ENCODE data around the gene GJA3.
A peak's percentile ranks its signal among the peaks of the same experiment; 100 is the strongest.

The GJA3 gene

DNA sequence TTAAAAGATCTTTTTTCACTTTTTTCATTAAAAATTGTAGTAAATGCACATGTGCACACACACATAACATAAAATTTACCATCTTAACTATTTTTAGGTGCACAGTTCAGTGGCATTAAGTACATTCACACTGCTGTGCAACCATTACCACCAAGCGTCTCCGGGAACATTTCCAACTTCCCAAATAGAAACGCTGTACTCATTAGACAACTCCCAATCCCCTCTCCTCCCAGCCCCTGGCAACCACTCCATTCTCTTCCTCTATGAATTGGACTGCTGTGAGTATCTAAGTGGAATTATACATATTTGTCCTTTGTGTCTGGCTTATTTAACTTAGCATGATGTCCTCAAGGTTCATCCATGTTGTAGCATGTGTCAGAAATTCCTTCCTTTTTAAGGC, 20.3 kb upstream of the GJA3 start:
- H3K4me3 ChIP-seq (ENCODE audit: low read depth, low read length), result no peak overlapping the region
- DNase-seq (ENCODE audit: low read depth), result no peak
- TF ChIP-seq, protein P1, sequence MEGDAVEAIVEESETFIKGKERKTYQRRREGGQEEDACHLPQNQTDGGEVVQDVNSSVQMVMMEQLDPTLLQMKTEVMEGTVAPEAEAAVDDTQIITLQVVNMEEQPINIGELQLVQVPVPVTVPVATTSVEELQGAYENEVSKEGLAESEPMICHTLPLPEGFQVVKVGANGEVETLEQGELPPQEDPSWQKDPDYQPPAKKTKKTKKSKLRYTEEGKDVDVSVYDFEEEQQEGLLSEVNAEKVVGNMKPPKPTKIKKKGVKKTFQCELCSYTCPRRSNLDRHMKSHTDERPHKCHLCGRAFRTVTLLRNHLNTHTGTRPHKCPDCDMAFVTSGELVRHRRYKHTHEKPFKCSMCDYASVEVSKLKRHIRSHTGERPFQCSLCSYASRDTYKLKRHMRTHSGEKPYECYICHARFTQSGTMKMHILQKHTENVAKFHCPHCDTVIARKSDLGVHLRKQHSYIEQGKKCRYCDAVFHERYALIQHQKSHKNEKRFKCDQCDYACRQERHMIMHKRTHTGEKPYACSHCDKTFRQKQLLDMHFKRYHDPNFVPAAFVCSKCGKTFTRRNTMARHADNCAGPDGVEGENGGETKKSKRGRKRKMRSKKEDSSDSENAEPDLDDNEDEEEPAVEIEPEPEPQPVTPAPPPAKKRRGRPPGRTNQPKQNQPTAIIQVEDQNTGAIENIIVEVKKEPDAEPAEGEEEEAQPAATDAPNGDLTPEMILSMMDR (IDR thresholded peaks at IDR 0.05; ENCODE audit: insufficient read depth, low read depth, low read length, missing control alignments), result no peak

DNA sequence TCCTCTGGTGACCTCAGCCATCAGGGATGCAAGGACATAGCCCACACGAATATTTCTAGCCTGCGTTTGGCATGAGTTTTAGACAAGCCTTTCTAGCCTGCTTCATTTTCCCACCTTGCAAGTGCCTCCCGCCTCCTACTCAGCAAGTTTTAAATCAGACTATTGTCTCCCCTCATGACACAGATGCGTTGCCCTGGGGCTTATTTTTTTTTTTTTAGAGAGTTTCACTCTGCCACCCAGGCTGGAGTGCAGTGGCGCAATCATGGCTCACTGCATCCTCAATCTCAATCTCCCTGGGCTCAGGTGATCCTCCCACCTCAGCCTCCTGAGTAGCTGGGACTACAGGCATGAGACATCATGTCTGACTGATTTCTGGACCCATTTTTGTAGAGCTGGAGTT, 17.3 kb upstream of the GJA3 start:
- no peak for DNase-seq (ENCODE audit: low read depth)
- H3K4me3 ChIP-seq (ENCODE audit: low read depth, low read length), result no peak overlapping the region
- TF ChIP-seq, protein P1 (IDR thresholded peaks at IDR 0.05; ENCODE audit: insufficient read depth, low read depth, low read length, missing control alignments), result no peak

DNA sequence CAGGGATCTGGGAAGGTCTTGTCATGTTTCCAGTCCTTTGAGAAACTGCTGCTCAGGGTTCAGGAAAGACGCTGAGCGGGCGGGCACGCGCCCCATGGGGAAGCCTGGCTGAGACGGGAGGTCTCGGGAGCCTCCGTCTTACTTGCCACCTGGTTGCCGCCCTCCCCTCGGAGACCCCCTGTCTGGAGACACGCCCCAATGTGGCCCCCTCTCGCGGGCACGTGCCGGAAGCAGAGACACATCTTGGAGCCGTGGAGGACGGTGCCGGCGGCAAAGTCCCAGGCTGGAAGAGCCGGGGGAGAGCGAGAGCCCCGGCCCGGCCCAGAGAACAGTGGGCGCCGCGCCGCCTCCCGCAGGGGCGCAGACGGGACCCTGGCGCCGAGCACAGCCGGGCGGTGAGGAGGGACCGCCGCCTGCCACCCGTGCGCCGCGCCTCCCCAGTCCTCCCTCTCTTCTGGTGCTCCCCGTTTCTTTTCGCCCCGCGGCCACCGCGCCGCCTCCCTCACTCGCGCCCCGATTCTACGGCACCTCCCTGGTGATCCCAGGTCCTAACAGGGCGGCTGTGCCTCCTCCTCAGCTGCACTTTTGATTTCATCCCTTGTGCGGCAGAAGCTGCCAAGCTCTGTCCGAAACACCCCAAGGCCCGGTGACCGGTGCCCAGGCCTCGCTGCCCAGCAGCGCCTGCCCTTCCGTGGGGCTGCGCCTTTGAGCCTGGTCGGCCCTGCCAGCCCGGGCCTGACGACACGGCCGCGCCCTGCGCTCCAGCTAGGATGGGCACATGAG, 16.4 kb upstream of the GJA3 start:
- DNase-seq (ENCODE audit: low read depth), result no peak
- TF ChIP-seq, protein P1 (IDR thresholded peaks at IDR 0.05; ENCODE audit: insufficient read depth, low read depth, low read length, missing control alignments), result no peak
- H3K4me3 ChIP-seq (ENCODE audit: low read depth, low read length), result no peak overlapping the region

DNA sequence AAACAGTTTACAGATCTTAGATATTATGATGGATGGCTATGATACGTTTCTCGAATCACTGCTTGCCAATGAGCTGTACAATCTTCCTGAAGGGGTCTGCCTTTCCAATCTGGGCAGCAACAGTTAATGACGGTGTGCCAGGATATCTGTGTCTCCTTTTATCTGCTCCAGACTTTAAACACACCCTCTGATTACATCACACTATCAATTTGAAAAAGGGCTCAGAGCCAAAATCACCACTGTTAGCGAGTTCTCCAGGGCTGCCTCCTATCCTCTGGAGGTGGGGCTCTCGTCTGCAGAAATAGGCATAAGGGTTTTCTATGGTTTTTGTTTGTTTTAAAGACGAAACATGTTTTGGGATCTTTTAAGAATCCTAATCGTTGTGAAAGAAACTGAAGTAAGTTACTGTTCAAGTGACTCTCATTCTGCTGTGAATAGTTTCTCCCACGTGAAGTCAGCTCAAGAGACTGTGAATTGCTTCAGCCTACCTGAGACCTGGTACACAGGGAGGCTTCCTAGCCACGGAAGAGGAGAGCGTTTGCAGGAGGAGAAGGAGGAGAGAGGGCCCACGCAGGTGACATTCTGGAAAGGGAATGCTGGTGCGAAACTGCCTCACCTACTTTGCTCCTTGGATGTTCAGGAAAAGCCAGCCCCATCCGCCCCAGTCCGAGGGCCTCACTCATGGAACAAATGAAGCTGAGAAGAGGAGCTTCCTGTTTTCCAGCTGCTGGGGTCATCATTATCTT, 15.2 kb upstream of the GJA3 start:
- no peak overlapping the region for H3K4me3 ChIP-seq (ENCODE audit: low read depth, low read length)
- TF ChIP-seq, protein P1 (IDR thresholded peaks at IDR 0.05; ENCODE audit: insufficient read depth, low read depth, low read length, missing control alignments), result no peak
- DNase-seq (ENCODE audit: low read depth), result no peak

DNA sequence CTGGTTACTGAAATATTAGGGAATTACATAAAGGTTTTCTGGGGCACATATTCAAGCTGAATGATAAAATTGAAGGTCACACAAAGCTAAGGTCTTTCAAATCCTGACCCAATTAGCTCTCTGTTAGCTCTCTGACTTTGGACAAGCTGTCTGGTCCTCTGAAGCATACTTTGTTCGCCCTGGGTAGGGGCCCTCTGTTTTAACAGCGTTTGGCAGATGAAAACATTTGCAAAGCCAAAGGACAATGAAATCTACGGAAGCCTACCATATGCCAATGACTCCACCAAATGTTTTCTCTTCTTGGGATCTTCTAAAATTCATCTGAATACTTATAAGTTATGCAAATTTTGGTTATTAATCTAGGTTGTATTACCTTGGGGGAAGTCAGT, 14.5 kb upstream of the GJA3 start:
- no peak overlapping the region for H3K4me3 ChIP-seq (ENCODE audit: low read depth, low read length)
- TF ChIP-seq, protein P1 (IDR thresholded peaks at IDR 0.05; ENCODE audit: insufficient read depth, low read depth, low read length, missing control alignments), result no peak
- DNase-seq (ENCODE audit: low read depth), result no peak

DNA sequence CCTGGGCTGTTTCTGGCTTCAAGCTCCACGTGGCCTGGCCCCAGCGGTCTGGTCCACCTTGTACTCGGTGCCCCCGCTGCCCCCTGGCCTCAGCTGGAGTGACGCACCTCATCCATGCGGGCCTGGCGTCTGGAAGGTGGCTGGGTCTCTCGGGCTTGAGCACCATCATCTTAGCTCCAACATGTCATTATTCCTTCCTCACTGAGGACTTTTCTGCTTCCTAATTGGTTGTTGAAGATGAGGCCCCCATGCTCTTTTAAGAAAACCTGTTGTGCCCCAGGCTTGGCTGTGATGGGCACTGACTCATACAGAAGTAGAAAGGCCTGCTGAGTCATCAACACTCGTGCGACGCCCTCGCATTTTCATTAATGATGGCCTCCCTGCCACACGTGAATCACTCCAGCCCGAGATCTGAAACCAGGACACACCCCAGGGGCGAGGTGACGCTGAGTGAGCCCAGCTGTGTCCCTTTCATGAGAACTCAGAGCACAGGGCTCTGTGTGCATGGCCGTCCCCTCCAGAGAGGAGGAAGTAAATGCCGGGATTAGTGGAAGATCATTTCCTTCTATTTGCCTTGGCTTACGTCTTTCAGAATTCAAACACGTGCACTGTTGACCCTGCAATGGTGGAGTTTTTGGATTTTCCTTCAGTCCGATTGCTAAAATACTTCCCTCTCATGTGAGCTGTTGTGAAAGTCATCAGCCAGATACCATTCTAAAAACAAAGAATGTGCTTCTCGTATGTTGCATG, 14.0 kb upstream of the GJA3 start:
- peak; percentile 90 for DNase-seq (ENCODE audit: low read depth)
- TF ChIP-seq, protein P1 (IDR thresholded peaks at IDR 0.05; ENCODE audit: insufficient read depth, low read depth, low read length, missing control alignments), result no peak

More for the DNA sequence above, 14.0 kb upstream of the GJA3 start:
- no peak overlapping the region for H3K4me3 ChIP-seq (ENCODE audit: low read depth, low read length)
